ENCODE measurements around the gene RRAD. TPM values are rescaled to one million over a fixed set of nuclear protein-coding genes. Genes with fewer than 3 reads are reported as not detected.
"Not testable (repeated sequence)": the region's sequence is repeated elsewhere in the genome, so short reads cannot be mapped to it uniquely, and the experiment has no call there.

RRAD gene
- total RNA-seq, 4 donors from 2014 or later: 23.7 to 132 (median 109) TPM

DNA sequence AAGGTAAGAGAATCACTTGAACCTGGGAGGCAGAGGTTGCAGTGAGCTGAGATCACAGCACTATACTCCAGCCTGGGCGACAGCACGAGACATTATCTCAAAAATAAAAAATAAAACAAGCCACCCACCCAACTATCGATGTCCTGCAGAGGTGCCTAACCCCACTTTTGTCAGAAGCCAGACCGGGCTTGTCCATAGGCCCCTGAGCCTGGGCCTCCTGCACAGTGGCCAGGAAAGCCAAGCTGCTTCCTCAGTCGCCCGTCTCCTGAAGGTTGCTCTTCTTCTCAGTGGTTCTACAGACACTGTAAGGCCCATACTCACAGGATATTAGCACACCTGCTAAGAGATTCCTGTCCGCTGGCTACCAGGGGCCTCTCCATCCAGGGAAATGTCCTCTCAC lies 21.2 kb upstream of the RRAD start:
- TF ChIP-seq EP300 (IDR thresholded peaks at IDR 0.05) (no peak), POLR2A (IDR thresholded peaks at IDR 0.05) (no peak)
- TF ChIP-seq, protein P1, sequence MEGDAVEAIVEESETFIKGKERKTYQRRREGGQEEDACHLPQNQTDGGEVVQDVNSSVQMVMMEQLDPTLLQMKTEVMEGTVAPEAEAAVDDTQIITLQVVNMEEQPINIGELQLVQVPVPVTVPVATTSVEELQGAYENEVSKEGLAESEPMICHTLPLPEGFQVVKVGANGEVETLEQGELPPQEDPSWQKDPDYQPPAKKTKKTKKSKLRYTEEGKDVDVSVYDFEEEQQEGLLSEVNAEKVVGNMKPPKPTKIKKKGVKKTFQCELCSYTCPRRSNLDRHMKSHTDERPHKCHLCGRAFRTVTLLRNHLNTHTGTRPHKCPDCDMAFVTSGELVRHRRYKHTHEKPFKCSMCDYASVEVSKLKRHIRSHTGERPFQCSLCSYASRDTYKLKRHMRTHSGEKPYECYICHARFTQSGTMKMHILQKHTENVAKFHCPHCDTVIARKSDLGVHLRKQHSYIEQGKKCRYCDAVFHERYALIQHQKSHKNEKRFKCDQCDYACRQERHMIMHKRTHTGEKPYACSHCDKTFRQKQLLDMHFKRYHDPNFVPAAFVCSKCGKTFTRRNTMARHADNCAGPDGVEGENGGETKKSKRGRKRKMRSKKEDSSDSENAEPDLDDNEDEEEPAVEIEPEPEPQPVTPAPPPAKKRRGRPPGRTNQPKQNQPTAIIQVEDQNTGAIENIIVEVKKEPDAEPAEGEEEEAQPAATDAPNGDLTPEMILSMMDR (IDR thresholded peaks at IDR 0.05): no peak
- WGBS, 2 donors: 72 to 78% methylated on average over 7 of the region's 7 CpGs
- Histone ChIP-seq H3K27me3 (peaks cover 0 to 10% of the 10 kb centered on the region in 2 donors), H3K27ac (no peak overlapping the region), H3K9me3 (peaks cover 0 to 3% (median 0%) of the 10 kb centered on the region in 4 donors), H3K36me3 (peaks cover 0 to 25% (median 6%) of the 10 kb centered on the region in 3 donors), H3K4me1 (peaks cover 0 to 20% (median 11%) of the 10 kb centered on the region in 4 donors), H3K4me3 (no peak overlapping the region)
- no peak for DNase-seq (ENCODE audit: low spot score in 2 of 2)

DNA sequence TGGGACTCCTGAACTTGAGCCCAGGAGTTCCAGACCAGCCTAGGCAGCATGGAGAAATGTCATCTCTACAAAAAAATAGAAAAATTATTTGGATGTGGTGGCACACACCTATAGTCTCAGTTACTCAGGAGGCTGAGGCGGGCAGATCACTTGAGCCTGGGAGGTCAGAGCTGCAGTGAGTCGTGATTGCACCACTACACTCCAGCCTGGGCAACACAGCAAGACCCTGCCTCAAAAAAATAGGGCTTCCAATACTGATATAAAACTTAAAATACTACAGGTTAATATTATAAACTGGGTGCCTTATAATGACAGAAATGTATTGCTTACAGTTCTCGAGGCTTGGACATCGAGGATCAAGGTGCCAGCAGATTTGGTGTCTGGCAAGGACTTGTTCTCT lies 20.6 kb upstream of the RRAD start:
- WGBS, 2 donors: 84 to 85% methylated on average over 4 of the region's 4 CpGs
- peaks cover 0 to 10% of the 10 kb centered on the region in 2 donors for H3K27me3 ChIP-seq
- no peak for DNase-seq (ENCODE audit: low spot score in 2 of 2)
- H3K4me1 ChIP-seq: peaks cover 0 to 20% (median 11%) of the 10 kb centered on the region in 4 donors
- peaks cover 0 to 31% (median 12%) of the 10 kb centered on the region in 3 donors for H3K36me3 ChIP-seq
- H3K4me3 ChIP-seq: no peak overlapping the region
- H3K9me3 ChIP-seq: no peaks in the 10 kb centered on the region
- no peak overlapping the region for H3K27ac ChIP-seq
- TF ChIP-seq, protein P1 (IDR thresholded peaks at IDR 0.05): no peak
- TF ChIP-seq POLR2A (IDR thresholded peaks at IDR 0.05) (no peak), EP300 (IDR thresholded peaks at IDR 0.05) (no peak)

DNA sequence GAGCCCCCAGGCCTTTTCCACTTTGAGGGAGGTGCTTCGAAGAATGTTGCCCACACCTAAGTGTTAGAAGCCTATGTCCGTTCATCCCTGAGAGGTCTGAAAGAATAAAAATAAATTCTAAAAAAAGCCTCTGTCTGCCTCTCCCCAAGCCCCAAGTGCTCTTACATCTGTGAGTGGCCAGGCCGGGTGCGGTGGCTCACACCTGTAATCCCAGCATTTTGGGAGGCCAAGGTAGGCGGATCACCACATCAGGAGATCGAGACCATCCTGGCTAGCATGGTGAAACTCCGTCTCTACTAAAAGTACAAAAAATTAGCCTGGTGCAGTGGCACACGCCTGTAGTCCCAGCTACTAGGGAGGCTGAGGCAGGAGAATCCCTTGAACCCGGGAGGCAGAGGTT lies 19.6 kb upstream of the RRAD start:
- WGBS, 2 donors: 80 to 83% methylated on average over 9 of the region's 9 CpGs
- not testable (repeated sequence) for H3K9me3 ChIP-seq; H3K27ac ChIP-seq; DNase-seq (ENCODE audit: low spot score in 2 of 2); H3K4me3 ChIP-seq
- peaks cover 0 to 10% of the 10 kb centered on the region in 2 donors for H3K27me3 ChIP-seq
- H3K4me1 ChIP-seq: peaks cover 0 to 20% (median 11%) of the 10 kb centered on the region in 4 donors
- H3K36me3 ChIP-seq: peaks cover 0 to 41% (median 22%) of the 10 kb centered on the region in 3 donors

DNA sequence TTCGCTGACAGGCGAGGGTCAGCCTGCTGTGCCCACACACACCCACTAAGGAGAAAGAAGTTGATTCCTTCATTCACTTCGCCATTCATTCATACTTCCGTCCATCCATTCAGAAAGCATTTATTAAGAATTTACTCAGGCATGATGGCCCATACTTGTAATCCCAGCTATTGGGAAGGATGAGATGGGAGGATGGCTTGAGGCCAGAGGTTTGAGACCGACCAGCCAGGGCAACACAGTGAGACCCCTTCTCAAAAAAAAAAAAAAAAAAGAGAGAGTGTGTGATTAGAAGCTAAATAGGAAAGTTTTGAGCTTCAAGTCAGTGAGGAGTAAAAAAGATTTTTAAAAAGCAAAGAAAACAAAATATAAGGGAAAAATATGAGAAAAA lies 18.7 kb upstream of the RRAD start:
- H3K4me3 ChIP-seq: no peak overlapping the region
- peaks cover 0 to 1% of the 10 kb centered on the region in 2 donors for H3K27me3 ChIP-seq
- peaks cover 0 to 17% (median 9%) of the 10 kb centered on the region in 4 donors for H3K4me1 ChIP-seq
- TF ChIP-seq EP300 (IDR thresholded peaks at IDR 0.05) (no peak), POLR2A (IDR thresholded peaks at IDR 0.05) (no peak)
- TF ChIP-seq, protein P1 (IDR thresholded peaks at IDR 0.05): no peak
- no peak overlapping the region for H3K27ac ChIP-seq
- H3K36me3 ChIP-seq: peaks cover 0 to 50% (median 24%) of the 10 kb centered on the region in 3 donors
- WGBS, 2 donors: 76 to 82% methylated on average over 5 of the region's 5 CpGs
- no peak for DNase-seq (ENCODE audit: low spot score in 2 of 2)
- no peaks in the 10 kb centered on the region for H3K9me3 ChIP-seq

DNA sequence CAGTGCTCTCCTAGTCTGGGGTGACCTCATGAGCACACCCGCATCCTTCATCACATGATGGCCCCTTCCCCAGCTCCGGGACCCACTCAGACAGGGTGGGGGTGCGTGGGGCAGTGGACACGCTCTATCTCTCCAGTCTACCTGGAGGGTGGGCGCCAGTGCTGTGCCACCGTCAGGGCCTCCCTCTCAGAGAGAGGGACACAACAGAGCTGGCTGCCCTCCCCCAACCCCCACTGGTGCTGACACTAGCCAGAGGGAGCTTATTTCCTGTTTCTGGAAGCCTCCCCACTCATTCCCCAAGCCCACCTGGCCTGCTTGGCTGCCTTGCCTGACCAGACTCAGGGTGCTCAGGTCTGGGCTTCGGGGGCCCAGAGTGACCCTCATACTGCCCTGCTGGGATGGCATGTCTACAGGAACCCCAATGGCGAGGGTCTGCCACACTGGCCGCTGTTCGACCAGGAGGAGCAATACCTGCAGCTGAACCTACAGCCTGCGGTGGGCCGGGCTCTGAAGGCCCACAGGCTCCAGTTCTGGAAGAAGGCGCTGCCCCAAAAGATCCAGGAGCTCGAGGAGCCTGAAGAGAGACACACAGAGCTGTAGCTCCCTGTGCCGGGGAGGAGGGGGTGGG lies 18.2 kb upstream of the RRAD start:
- H3K36me3 ChIP-seq: peaks cover 0 to 55% (median 24%) of the 10 kb centered on the region in 3 donors
- WGBS, 2 donors: 79 to 89% methylated on average over 3 to 15 of the region's 15 CpGs
- H3K9me3 ChIP-seq: no peaks in the 10 kb centered on the region
- peaks cover 0 to 13% (median 4%) of the 10 kb centered on the region in 4 donors for H3K4me1 ChIP-seq
- TF ChIP-seq POLR2A (IDR thresholded peaks at IDR 0.05) (no peak), EP300 (IDR thresholded peaks at IDR 0.05) (no peak)
- TF ChIP-seq, protein P1 (IDR thresholded peaks at IDR 0.05): no peak
- no peak overlapping the region for H3K4me3 ChIP-seq
- H3K27me3 ChIP-seq: no peaks in the 10 kb centered on the region
- no peak for DNase-seq (ENCODE audit: low spot score in 2 of 2)
- H3K27ac ChIP-seq: no peak overlapping the region
